Fibroblast of lung (primary cell): ENCODE data around the gene ENG. TPM values are rescaled to one million over a fixed set of nuclear protein-coding genes. Genes with fewer than 3 reads are reported as not detected.

ENCODE experiments used
- DNase-seq, 2 donors: peaks; one replicate each; pipeline versions ENCODE4 v3.0.0 to v3.0.0-alpha.2; 2010; ENCODE audit warnings: low read depth in 2 of 2
- H2AFZ ChIP-seq: 2 replicates; pipeline ENCODE4 v1.5.1; 2012; ENCODE audit warnings: low read length, control low read depth, inconsistent platforms
- H3K27ac ChIP-seq: 2 replicates; pipeline ENCODE4 v1.5.1; 2011; ENCODE audit warnings: low read length, control low read depth; ENCODE audit not compliant: insufficient read depth
- H3K27me3 ChIP-seq: 2 replicates; pipeline ENCODE4 v1.5.1; 2011; ENCODE audit warnings: mild to moderate bottlenecking, low read length; ENCODE audit not compliant: control insufficient read depth, insufficient read depth
- H3K36me3 ChIP-seq: 2 replicates; pipeline ENCODE4 v1.5.1; 2011; ENCODE audit warnings: low read length; ENCODE audit not compliant: control insufficient read depth, insufficient read depth
- H3K4me1 ChIP-seq: 2 replicates; pipeline ENCODE4 v1.5.1; 2011; ENCODE audit warnings: low read length; ENCODE audit not compliant: control insufficient read depth, insufficient read depth; ENCODE audit errors: extremely low read depth
- H3K4me2 ChIP-seq: 2 replicates; pipeline ENCODE4 v1.5.1; 2011; ENCODE audit warnings: low read length, control low read depth; ENCODE audit not compliant: insufficient read depth; ENCODE audit errors: extremely low read depth
- H3K4me3 ChIP-seq, 4 experiments: fragments of 200-600 bp in 1 of 4; sonication (generic) in 1 of 4; replicated peaks in 1 of 4; 2 replicates each; pipeline ENCODE4 v1.5.1; 2011 to 2016; ENCODE audit warnings: low read length in 4 of 4, low read depth in 3 of 4, mild to moderate bottlenecking in 3 of 4, control low read depth in 2 of 4, inconsistent platforms in 1 of 4, mixed read lengths in 1 of 4; ENCODE audit not compliant: insufficient read depth in 1 of 4; ENCODE audit errors: control extremely low read depth in 1 of 4
- H3K79me2 ChIP-seq: 2 replicates; pipeline ENCODE4 v1.5.1; 2012; ENCODE audit warnings: mild to moderate bottlenecking, low read length, inconsistent platforms; ENCODE audit not compliant: control insufficient read depth, insufficient read depth
- H3K9ac ChIP-seq: 2 replicates; pipeline ENCODE4 v1.5.1; 2011; ENCODE audit warnings: mild to moderate bottlenecking, low read length, control low read depth; ENCODE audit not compliant: insufficient read depth
- H3K9me3 ChIP-seq: 2 replicates; pipeline ENCODE4 v1.5.1; 2012; ENCODE audit warnings: low read depth, low read length; ENCODE audit not compliant: control insufficient read depth, insufficient read depth
- H4K20me1 ChIP-seq: 2 replicates; pipeline ENCODE4 v1.5.1; 2011; ENCODE audit warnings: low read length; ENCODE audit not compliant: control insufficient read depth, insufficient read depth; ENCODE audit errors: extremely low read depth
- EZH2 ChIP-seq: IDR thresholded peaks from 2 replicates; pipeline ENCODE4 v1.5.1; 2012; ENCODE audit warnings: low read length, control low read depth, mild to moderate bottlenecking; ENCODE audit errors: missing control alignments
- polyA plus RNA-seq, 2 donors: library from polyadenylated mRNA; depleted of rRNA in 1 of 2; stranded (reverse) in 1 of 2; unstranded in 1 of 2; fragments of >200 nt; gene quantifications; 2 replicates each; pipeline ENCODE4 v1.2.1, GENCODE V29; 2011 to 2012; ENCODE audit warnings: missing spikeins in 1 of 2
- total RNA-seq: library from RNA; depleted of rRNA; stranded (reverse); fragments of >200 nt; gene quantifications from 2 replicates; pipeline ENCODE4 v1.2.1, GENCODE V29; 2014
- TF ChIP-seq, protein P1 (sequence below), 2 donors: IDR thresholded peaks in 1 of 2; conservative IDR thresholded peaks in 1 of 2; 1 replicate in 1 of 2; 2 replicates in 1 of 2; pipeline ENCODE4 v1.5.1; 2011 to 2012; ENCODE audit warnings: low read length in 2 of 2, control low read depth in 1 of 2, inconsistent platforms in 1 of 2, low read depth in 1 of 2, mild to moderate bottlenecking in 1 of 2

ENG gene
- total and polyA plus RNA-seq, 2 donors (not counting 1 experiment from before 2014, with no cell fraction given): 30.4 to 59.0 TPM

- Histone ChIP-seq H3K4me1 (no peaks in the 10 kb centered on the region), H3K27me3 (peaks cover 5% of the 10 kb centered on the region), H3K4me2 (no peak within 1 kb of the TSS), H3K27ac (no peak within 1 kb of the TSS), H3K4me3 (no peak within 1 kb of the TSS), H3K79me2 (no peaks in the 10 kb centered on the region), H4K20me1 (no peaks in the 10 kb centered on the region), H3K36me3 (no peaks in the 10 kb centered on the region), H3K9ac (no peak within 1 kb of the TSS), H3K9me3 (no peaks in the 10 kb centered on the region), H2AFZ (no peak within 1 kb of the TSS)
- DNase-seq: peak in 1 of 2 donors; percentile 30
- no peak for TF ChIP-seq EZH2
- TF ChIP-seq, protein P1, sequence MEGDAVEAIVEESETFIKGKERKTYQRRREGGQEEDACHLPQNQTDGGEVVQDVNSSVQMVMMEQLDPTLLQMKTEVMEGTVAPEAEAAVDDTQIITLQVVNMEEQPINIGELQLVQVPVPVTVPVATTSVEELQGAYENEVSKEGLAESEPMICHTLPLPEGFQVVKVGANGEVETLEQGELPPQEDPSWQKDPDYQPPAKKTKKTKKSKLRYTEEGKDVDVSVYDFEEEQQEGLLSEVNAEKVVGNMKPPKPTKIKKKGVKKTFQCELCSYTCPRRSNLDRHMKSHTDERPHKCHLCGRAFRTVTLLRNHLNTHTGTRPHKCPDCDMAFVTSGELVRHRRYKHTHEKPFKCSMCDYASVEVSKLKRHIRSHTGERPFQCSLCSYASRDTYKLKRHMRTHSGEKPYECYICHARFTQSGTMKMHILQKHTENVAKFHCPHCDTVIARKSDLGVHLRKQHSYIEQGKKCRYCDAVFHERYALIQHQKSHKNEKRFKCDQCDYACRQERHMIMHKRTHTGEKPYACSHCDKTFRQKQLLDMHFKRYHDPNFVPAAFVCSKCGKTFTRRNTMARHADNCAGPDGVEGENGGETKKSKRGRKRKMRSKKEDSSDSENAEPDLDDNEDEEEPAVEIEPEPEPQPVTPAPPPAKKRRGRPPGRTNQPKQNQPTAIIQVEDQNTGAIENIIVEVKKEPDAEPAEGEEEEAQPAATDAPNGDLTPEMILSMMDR (conservative IDR thresholded peaks at IDR 0.05 in 1 of 2, IDR thresholded peaks at IDR 0.05 in 1 of 2; ENCODE audit: low read depth in 1 of 2, low read length in 2 of 2): no peak
Measured at GRCh38 chr9:127778280-127779135, 76.0 kb downstream of the ENG start, which contains the start of gene SH2D3C. TSS of gene SH2D3C (minus strand) at chr9:127778666. CDS start at chr9:127778627, 39 bp downstream.

DNA sequence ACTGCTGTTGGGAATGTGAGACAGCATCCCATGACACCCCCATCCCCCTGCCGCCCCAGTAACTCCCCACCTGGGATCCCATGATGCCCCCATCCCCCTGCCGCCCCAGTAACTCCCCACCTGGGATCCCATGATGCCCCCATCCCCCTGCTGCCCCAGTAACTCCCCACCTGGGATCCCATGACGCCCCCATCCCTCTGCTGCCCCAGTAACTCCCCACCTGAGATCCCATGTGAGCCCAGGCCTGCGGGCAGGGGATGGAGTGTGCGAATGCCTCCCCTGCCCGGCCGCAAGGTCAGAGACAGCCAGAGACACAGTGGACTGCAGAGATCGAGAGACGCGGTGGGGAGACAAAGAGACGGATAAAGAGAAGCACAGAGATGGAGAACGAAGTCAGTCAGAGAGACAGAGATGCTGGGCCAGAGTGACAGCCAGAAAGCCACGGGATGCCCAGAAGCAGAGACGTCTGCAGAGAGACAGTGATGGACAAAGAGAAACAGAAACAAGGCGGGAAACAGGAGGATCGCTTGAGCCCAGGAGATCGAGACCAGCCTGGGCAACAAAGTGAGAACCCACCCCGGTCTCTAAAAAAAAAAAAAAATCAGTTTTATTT, 77.0 kb downstream of the ENG start:
- H3K4me1 ChIP-seq: no peaks in the 10 kb centered on the region

GRCh38 chr9:127776924-127777289, 77.6 kb downstream of the ENG start:
- DNase-seq: no peak
- Histone ChIP-seq H4K20me1 (no peaks in the 10 kb centered on the region), H3K79me2 (no peaks in the 10 kb centered on the region), H3K4me1 (no peaks in the 10 kb centered on the region), H3K4me2 (no peak overlapping the region), H2AFZ (no peak overlapping the region), H3K4me3 (no peak overlapping the region), H3K9ac (no peak overlapping the region), H3K36me3 (no peaks in the 10 kb centered on the region), H3K27ac (no peak overlapping the region), H3K9me3 (no peaks in the 10 kb centered on the region), H3K27me3 (peaks cover 7% of the 10 kb centered on the region)
- TF ChIP-seq, protein P1 (conservative IDR thresholded peaks at IDR 0.05 in 1 of 2, IDR thresholded peaks at IDR 0.05 in 1 of 2; ENCODE audit: low read depth in 1 of 2, low read length in 2 of 2): no peak
- TF ChIP-seq EZH2: no peak

More for the DNA sequence above, 77.0 kb downstream of the ENG start:
- Histone ChIP-seq H3K4me3 (no peak overlapping the region), H3K36me3 (no peaks in the 10 kb centered on the region), H3K9ac (no peak overlapping the region), H3K27ac (no peak overlapping the region), H3K79me2 (no peaks in the 10 kb centered on the region), H3K27me3 (peaks cover 6% of the 10 kb centered on the region), H3K4me2 (no peak overlapping the region), H3K9me3 (no peaks in the 10 kb centered on the region), H2AFZ (no peak overlapping the region), H4K20me1 (no peaks in the 10 kb centered on the region)
- no peak for DNase-seq
- TF ChIP-seq, protein P1 (conservative IDR thresholded peaks at IDR 0.05 in 1 of 2, IDR thresholded peaks at IDR 0.05 in 1 of 2; ENCODE audit: low read depth in 1 of 2, low read length in 2 of 2): no peak
- no peak for TF ChIP-seq EZH2
